ENCODE data around the gene FOXO3. TPM values are rescaled to one million over a fixed set of nuclear protein-coding genes. Genes with fewer than 3 reads are reported as not detected.

The FOXO3 gene
- total RNA-seq, 1 donor from 2014 or later: 60.1 TPM

DNA sequence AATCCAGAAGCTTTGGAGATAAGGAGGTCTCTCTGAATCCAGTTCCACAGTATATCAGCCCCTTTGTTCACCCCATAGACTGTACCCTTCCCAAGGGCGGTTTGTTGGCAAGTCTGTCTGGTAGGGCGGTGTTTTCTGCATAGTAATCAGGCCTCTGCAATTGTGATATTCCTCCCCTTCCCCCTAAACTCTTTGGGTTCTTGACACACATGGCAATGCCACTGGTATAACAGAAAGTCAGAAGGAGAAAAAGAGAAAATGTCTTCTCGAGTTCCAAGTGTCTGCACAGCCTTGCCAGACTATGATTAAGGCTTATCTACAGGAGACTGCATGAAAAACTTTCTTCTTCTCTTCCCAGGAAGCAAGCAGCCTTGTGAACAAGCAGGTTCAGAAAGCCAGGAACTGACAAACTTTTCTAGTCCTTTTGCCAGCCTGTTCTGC is 45.6 kb downstream of the FOXO3 start:
- Histone ChIP-seq H3K4me3 (no peak overlapping the region), H3K4me1 (peaks cover 64% of the 10 kb centered on the region), H3K27ac (no peak overlapping the region), H3K27me3 (ENCODE audit: low read depth) (no peaks in the 10 kb centered on the region), H3K9me3 (no peaks in the 10 kb centered on the region), H3K36me3 (no peaks in the 10 kb centered on the region)
- TF ChIP-seq, protein P1, sequence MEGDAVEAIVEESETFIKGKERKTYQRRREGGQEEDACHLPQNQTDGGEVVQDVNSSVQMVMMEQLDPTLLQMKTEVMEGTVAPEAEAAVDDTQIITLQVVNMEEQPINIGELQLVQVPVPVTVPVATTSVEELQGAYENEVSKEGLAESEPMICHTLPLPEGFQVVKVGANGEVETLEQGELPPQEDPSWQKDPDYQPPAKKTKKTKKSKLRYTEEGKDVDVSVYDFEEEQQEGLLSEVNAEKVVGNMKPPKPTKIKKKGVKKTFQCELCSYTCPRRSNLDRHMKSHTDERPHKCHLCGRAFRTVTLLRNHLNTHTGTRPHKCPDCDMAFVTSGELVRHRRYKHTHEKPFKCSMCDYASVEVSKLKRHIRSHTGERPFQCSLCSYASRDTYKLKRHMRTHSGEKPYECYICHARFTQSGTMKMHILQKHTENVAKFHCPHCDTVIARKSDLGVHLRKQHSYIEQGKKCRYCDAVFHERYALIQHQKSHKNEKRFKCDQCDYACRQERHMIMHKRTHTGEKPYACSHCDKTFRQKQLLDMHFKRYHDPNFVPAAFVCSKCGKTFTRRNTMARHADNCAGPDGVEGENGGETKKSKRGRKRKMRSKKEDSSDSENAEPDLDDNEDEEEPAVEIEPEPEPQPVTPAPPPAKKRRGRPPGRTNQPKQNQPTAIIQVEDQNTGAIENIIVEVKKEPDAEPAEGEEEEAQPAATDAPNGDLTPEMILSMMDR (IDR thresholded peaks at IDR 0.05): no peak
- ATAC-seq (no peak), DNase-seq (no peak)
- intact Hi-C loops (cut with DNase I): no loop called here

DNA sequence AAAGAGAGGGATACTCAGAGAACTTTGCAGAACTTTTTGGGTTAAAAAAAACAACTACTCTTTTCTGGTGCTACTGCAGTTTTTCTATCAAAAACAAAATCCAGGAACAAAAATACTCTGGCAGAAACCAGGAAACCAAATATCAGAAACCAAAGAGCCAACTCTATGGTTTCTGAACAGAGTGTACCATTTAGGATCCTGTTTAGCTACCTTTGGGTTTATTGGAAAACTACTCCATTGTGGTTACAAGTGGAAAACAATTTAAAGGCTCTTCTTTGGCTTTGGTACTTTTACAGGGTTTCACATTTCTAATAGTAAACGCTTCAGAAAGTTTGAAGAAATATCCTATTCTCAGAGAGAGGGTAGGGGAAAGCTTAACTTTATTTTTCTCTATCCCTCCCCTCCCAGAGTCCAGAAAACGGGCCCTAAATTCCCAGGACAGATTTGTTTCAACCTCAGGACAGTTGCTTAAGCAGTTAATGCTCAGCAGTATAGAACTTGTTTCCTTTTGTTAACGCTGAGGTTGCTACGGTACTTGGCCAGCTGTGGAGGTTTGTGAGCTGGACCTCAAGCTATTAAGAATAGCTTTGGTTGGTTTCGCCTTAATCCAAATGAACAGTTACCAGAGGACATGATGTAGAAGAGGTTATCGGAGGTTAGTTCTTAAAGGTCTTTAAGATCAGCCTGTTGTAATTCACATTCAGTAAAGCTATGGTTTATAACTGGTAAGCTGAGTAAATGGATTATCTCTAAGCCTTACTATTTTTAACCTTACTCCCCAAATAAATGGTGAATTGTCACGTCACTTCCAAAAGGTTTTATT is 47.9 kb downstream of the FOXO3 start:
- no peak overlapping the region for H3K4me3 ChIP-seq
- H3K27me3 ChIP-seq (ENCODE audit: low read depth): no peaks in the 10 kb centered on the region
- no peaks in the 10 kb centered on the region for H3K36me3 ChIP-seq
- H3K9me3 ChIP-seq: peaks cover 6% of the 10 kb centered on the region
- peak in 1 of 2 donors; percentile 30 for ATAC-seq
- H3K27ac ChIP-seq: peak overlapping the region; percentile 28
- intact Hi-C loops (cut with DNase I): no loop called here
- TF ChIP-seq, protein P1 (IDR thresholded peaks at IDR 0.05): no peak
- DNase-seq: no peak
- peaks cover 64% of the 10 kb centered on the region for H3K4me1 ChIP-seq

DNA sequence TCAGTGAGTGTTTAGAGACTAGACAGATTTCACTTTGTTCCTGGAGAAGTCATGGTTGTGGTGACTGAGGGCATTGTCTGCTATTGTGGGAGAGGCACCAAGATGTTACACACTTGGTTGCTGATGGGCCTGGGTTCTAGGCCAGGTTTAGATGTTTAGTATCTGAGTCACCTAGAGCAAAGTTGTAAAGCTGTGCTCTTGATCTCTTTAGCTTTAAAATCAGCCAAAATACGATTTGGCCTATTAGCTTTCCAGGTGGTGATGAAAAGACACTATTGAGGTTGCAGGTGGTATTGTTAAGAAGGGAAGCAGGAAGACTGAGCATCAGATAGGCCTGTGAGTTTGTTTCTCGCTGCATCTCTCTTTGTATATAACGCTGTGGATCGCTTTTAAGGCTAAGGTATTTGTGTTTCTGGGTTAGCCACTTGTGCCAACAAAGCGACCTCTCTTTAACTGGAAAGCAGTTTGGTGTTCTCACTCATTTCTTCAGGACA is 48.6 kb downstream of the FOXO3 start:
- ATAC-seq (no peak), DNase-seq (no peak)
- Histone ChIP-seq H3K4me1 (peaks cover 64% of the 10 kb centered on the region), H3K4me3 (no peak overlapping the region), H3K27ac (no peak overlapping the region), H3K36me3 (no peaks in the 10 kb centered on the region), H3K27me3 (ENCODE audit: low read depth) (no peaks in the 10 kb centered on the region), H3K9me3 (peaks cover 6% of the 10 kb centered on the region)
- TF ChIP-seq, protein P1 (IDR thresholded peaks at IDR 0.05): no peak
- intact Hi-C loops (cut with DNase I): no loop called here

DNA sequence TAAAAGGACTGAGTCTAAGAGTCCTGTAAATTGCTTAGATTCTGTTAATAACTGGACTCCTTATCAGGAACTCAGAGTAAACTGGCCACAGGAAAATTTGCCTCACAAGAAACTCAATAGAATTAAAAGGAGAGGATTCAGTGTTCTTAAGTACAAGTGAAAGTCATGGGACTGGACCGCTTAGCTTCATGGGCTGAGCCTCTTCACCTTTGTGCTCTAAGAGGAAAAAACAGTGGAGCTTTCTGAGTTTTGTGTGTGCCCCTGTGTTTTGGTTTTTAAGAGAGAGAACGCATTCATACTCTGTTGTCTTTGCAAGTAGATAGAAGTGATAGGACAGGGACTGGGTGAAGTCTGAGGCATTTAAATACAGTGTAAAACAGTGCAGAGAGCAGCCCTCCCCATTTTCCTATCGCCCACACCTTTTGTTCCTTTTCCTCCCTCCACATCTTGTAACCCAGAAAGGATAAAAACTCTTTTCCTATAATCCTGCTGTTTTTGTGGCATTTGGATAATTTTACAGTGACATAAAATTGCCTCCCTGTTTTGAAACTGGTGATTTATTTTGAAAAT is 49.6 kb downstream of the FOXO3 start:
- Histone ChIP-seq H3K9me3 (peaks cover 6% of the 10 kb centered on the region), H3K27ac (no peak overlapping the region), H3K36me3 (no peaks in the 10 kb centered on the region), H3K4me3 (no peak overlapping the region), H3K4me1 (peaks cover 62% of the 10 kb centered on the region), H3K27me3 (ENCODE audit: low read depth) (no peaks in the 10 kb centered on the region)
- ATAC-seq: peak in 1 of 2 donors; percentile 35
- DNase-seq: no peak
- intact Hi-C loops (cut with DNase I): no loop called here
- TF ChIP-seq, protein P1 (IDR thresholded peaks at IDR 0.05): no peak

DNA sequence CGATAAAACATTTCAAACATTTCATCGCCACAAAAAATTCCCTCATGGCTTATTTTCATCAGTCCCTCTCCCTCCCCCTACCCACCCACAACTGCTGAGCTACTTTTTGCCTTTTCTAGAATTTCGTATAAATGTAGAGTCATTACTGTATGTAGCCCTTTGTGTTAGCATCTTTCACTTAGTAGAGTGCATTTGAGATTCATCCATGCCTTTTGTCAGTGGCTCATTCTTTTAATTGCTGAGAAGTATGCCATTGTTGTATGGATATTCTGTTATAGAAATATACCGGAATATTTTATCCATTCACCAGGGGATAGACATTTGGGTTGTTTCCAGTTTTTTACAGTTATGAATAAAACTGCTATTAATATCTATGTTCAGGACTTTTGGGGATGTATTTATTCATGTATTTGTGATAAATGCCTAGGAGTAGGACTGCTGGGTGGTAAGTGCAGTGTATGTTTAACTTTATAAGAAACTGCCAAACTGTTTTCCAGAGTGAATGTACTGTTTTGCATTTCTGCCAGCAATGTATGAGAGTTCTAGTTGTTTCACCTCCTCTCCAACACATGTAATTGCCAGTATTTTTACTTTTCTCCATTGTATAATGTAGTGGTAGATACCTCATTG is 50.4 kb downstream of the FOXO3 start:
- intact Hi-C loops (cut with DNase I): no loop called here
- H3K27me3 ChIP-seq (ENCODE audit: low read depth): no peaks in the 10 kb centered on the region
- no peak overlapping the region for H3K27ac ChIP-seq
- H3K9me3 ChIP-seq: peaks cover 6% of the 10 kb centered on the region
- DNase-seq (no peak), ATAC-seq (no peak)
- no peaks in the 10 kb centered on the region for H3K36me3 ChIP-seq
- peaks cover 57% of the 10 kb centered on the region for H3K4me1 ChIP-seq
- TF ChIP-seq, protein P1 (IDR thresholded peaks at IDR 0.05): no peak
- H3K4me3 ChIP-seq: no peak overlapping the region

Measured in lower lobe of right lung (tissue), 2 donors.